ENCODE results near the gene AP1AR.
A peak's percentile ranks its signal among the peaks of the same experiment; 100 is the strongest.

The AP1AR gene

GRCh38 chr4:112289407-112290253 is 58.0 kb downstream of the AP1AR start:
- Histone ChIP-seq H3K4me3 (ENCODE audit: low read depth, low read length) (no peak overlapping the region), H2AFZ (ENCODE audit: insufficient read depth, low read length, poor library complexity) (no peak overlapping the region), H3K23ac (ENCODE audit: low read length) (no peak overlapping the region), H3K9me3 (ENCODE audit: insufficient read depth, low read depth, low read length) (no peaks in the 10 kb centered on the region), H3K14ac (ENCODE audit: low read length) (no peak overlapping the region), H3K4me1 (ENCODE audit: control insufficient read depth in 1 of 2, insufficient read depth in 2 of 2, low read length in 2 of 2) (peaks cover 3% of the 10 kb centered on the region in 2 experiments), H2AK5ac (ENCODE audit: low read length) (no peak overlapping the region), H2BK5ac (ENCODE audit: low read depth, low read length, poor library complexity) (no peak overlapping the region), H4K91ac (ENCODE audit: low read depth, low read length) (no peak overlapping the region), H3K27ac (ENCODE audit: low read depth, low read length) (no peak overlapping the region), H3K18ac (ENCODE audit: low read length) (no peak overlapping the region), H3K27me3 (ENCODE audit: insufficient read depth, low read length) (no peaks in the 10 kb centered on the region), H3K79me1 (ENCODE audit: low read length) (peaks cover 8% of the 10 kb centered on the region), H2BK12ac (ENCODE audit: low read length) (no peak overlapping the region), H3K36me3 (ENCODE audit: control insufficient read depth in 1 of 2, insufficient read depth in 2 of 2, low read length in 2 of 2) (no peaks in the 10 kb centered on the region), H4K12ac (ENCODE audit: low read depth, low read length) (no peak overlapping the region), H4K8ac (ENCODE audit: low read depth, low read length) (no peak overlapping the region), H3K4ac (ENCODE audit: low read depth, low read length) (no peak overlapping the region), H2BK120ac (ENCODE audit: insufficient read depth, low read length, poor library complexity) (no peak overlapping the region), H3K4me2 (ENCODE audit: low read length) (no peak overlapping the region), H3K79me2 (ENCODE audit: control insufficient read depth, insufficient read depth, low read length, poor library complexity) (peaks cover 2% of the 10 kb centered on the region), H3K9ac (ENCODE audit: low read length) (no peak overlapping the region)
- DNase-seq, result no peak
- WGBS (ENCODE audit: extremely low coverage, insufficient coverage, insufficient read length), result no CpG with 5 or more reads among the region's 10 CpGs

- H3K4me2 ChIP-seq (ENCODE audit: low read length), result no peak overlapping the region
- WGBS (ENCODE audit: extremely low coverage, insufficient coverage, insufficient read length), result no CpG with 5 or more reads among the region's 3 CpGs
- no peak overlapping the region for H3K14ac ChIP-seq (ENCODE audit: low read length)
- no peak for DNase-seq
- H2BK12ac ChIP-seq (ENCODE audit: low read length), result no peak overlapping the region
- no peak overlapping the region for H3K27ac ChIP-seq (ENCODE audit: low read depth, low read length)
- no peaks in the 10 kb centered on the region for H3K27me3 ChIP-seq (ENCODE audit: insufficient read depth, low read length)
- no peaks in the 10 kb centered on the region for H3K36me3 ChIP-seq (ENCODE audit: control insufficient read depth in 1 of 2, insufficient read depth in 2 of 2, low read length in 2 of 2)
- no peak overlapping the region for H4K8ac ChIP-seq (ENCODE audit: low read depth, low read length)
- no peaks in the 10 kb centered on the region for H3K9me3 ChIP-seq (ENCODE audit: insufficient read depth, low read depth, low read length)
- no peak overlapping the region for H3K4me3 ChIP-seq (ENCODE audit: low read depth, low read length)
- H2BK5ac ChIP-seq (ENCODE audit: low read depth, low read length, poor library complexity), result no peak overlapping the region
- peaks cover 2% of the 10 kb centered on the region for H3K79me2 ChIP-seq (ENCODE audit: control insufficient read depth, insufficient read depth, low read length, poor library complexity)
- H2AFZ ChIP-seq (ENCODE audit: insufficient read depth, low read length, poor library complexity), result no peak overlapping the region
- H3K79me1 ChIP-seq (ENCODE audit: low read length), result peaks cover 6% of the 10 kb centered on the region
- H3K4ac ChIP-seq (ENCODE audit: low read depth, low read length), result no peak overlapping the region
- H3K9ac ChIP-seq (ENCODE audit: low read length), result no peak overlapping the region
- H3K4me1 ChIP-seq (ENCODE audit: control insufficient read depth in 1 of 2, insufficient read depth in 2 of 2, low read length in 2 of 2), result no peaks in the 10 kb centered on the region
- H2AK5ac ChIP-seq (ENCODE audit: low read length), result no peak overlapping the region
- H3K23ac ChIP-seq (ENCODE audit: low read length), result no peak overlapping the region
- H2BK120ac ChIP-seq (ENCODE audit: insufficient read depth, low read length, poor library complexity), result no peak overlapping the region
- H4K91ac ChIP-seq (ENCODE audit: low read depth, low read length), result no peak overlapping the region
- H3K18ac ChIP-seq (ENCODE audit: low read length), result no peak overlapping the region
- no peak overlapping the region for H4K12ac ChIP-seq (ENCODE audit: low read depth, low read length)
These were observed 58.8 kb downstream of the AP1AR start for GRCh38 chr4:112290341-112290740.

GRCh38 chr4:112296949-112297880 is 65.6 kb downstream of the AP1AR start, which contains the start of gene ALPK1:
Gene ALPK1, plus strand, starts transcription at chr4:112297369.
- H2BK120ac ChIP-seq (ENCODE audit: insufficient read depth, low read length, poor library complexity), result no peak within 1 kb of the TSS

GRCh38 chr4:112299721-112300120 is 68.1 kb downstream of the AP1AR start:
- H2BK5ac ChIP-seq (ENCODE audit: low read depth, low read length, poor library complexity), result no peak overlapping the region
- H3K27me3 ChIP-seq (ENCODE audit: insufficient read depth, low read length), result no peaks in the 10 kb centered on the region
- H3K4ac ChIP-seq (ENCODE audit: low read depth, low read length), result no peak overlapping the region
- no peaks in the 10 kb centered on the region for H3K36me3 ChIP-seq (ENCODE audit: control insufficient read depth in 1 of 2, insufficient read depth in 2 of 2, low read length in 2 of 2)
- H4K91ac ChIP-seq (ENCODE audit: low read depth, low read length), result no peak overlapping the region
- H3K79me1 ChIP-seq (ENCODE audit: low read length), result no peaks in the 10 kb centered on the region
- WGBS (ENCODE audit: extremely low coverage, insufficient coverage, insufficient read length), result no CpG with 5 or more reads among the region's 4 CpGs
- no peak overlapping the region for H3K4me3 ChIP-seq (ENCODE audit: low read depth, low read length)
- H3K4me2 ChIP-seq (ENCODE audit: low read length), result no peak overlapping the region
- no peak overlapping the region for H3K27ac ChIP-seq (ENCODE audit: low read depth, low read length)
- DNase-seq, result no peak
- H2AFZ ChIP-seq (ENCODE audit: insufficient read depth, low read length, poor library complexity), result no peak overlapping the region
- H3K14ac ChIP-seq (ENCODE audit: low read length), result no peak overlapping the region
- no peaks in the 10 kb centered on the region for H3K9me3 ChIP-seq (ENCODE audit: insufficient read depth, low read depth, low read length)
- H4K8ac ChIP-seq (ENCODE audit: low read depth, low read length), result no peak overlapping the region
- H4K12ac ChIP-seq (ENCODE audit: low read depth, low read length), result no peak overlapping the region
- H3K4me1 ChIP-seq (ENCODE audit: control insufficient read depth in 1 of 2, insufficient read depth in 2 of 2, low read length in 2 of 2), result no peaks in the 10 kb centered on the region
- H3K18ac ChIP-seq (ENCODE audit: low read length), result no peak overlapping the region
- no peak overlapping the region for H3K9ac ChIP-seq (ENCODE audit: low read length)
- no peak overlapping the region for H3K23ac ChIP-seq (ENCODE audit: low read length)
- no peak overlapping the region for H2BK120ac ChIP-seq (ENCODE audit: insufficient read depth, low read length, poor library complexity)
- H3K79me2 ChIP-seq (ENCODE audit: control insufficient read depth, insufficient read depth, low read length, poor library complexity), result no peaks in the 10 kb centered on the region
- no peak overlapping the region for H2AK5ac ChIP-seq (ENCODE audit: low read length)
- H2BK12ac ChIP-seq (ENCODE audit: low read length), result no peak overlapping the region

More at GRCh38 chr4:112296949-112297880, 65.6 kb downstream of the AP1AR start, which contains the start of gene ALPK1:
- H2AK5ac ChIP-seq (ENCODE audit: low read length), result no peak within 1 kb of the TSS
- no peak within 1 kb of the TSS for H3K4me2 ChIP-seq (ENCODE audit: low read length)
- H2BK5ac ChIP-seq (ENCODE audit: low read depth, low read length, poor library complexity), result no peak within 1 kb of the TSS
- no peak within 1 kb of the TSS for H3K4me3 ChIP-seq (ENCODE audit: low read depth, low read length)
- H3K14ac ChIP-seq (ENCODE audit: low read length), result no peak within 1 kb of the TSS
- no peaks in the 10 kb centered on the region for H3K9me3 ChIP-seq (ENCODE audit: insufficient read depth, low read depth, low read length)
- no peak within 1 kb of the TSS for H4K8ac ChIP-seq (ENCODE audit: low read depth, low read length)
- WGBS (ENCODE audit: extremely low coverage, insufficient coverage, insufficient read length), result no CpG with 5 or more reads among the region's 4 CpGs
- H3K36me3 ChIP-seq (ENCODE audit: control insufficient read depth in 1 of 2, insufficient read depth in 2 of 2, low read length in 2 of 2), result no peaks in the 10 kb centered on the region
- no peak within 1 kb of the TSS for H4K91ac ChIP-seq (ENCODE audit: low read depth, low read length)
- no peak within 1 kb of the TSS for H3K9ac ChIP-seq (ENCODE audit: low read length)
- H3K23ac ChIP-seq (ENCODE audit: low read length), result no peak within 1 kb of the TSS
- no peaks in the 10 kb centered on the region for H3K79me2 ChIP-seq (ENCODE audit: control insufficient read depth, insufficient read depth, low read length, poor library complexity)
- no peaks in the 10 kb centered on the region for H3K79me1 ChIP-seq (ENCODE audit: low read length)
- H3K4me1 ChIP-seq (ENCODE audit: control insufficient read depth in 1 of 2, insufficient read depth in 2 of 2, low read length in 2 of 2), result no peaks in the 10 kb centered on the region
- H3K27me3 ChIP-seq (ENCODE audit: insufficient read depth, low read length), result no peaks in the 10 kb centered on the region
- no peak within 1 kb of the TSS for H3K18ac ChIP-seq (ENCODE audit: low read length)
- no peak within 1 kb of the TSS for H3K4ac ChIP-seq (ENCODE audit: low read depth, low read length)
- no peak within 1 kb of the TSS for H4K12ac ChIP-seq (ENCODE audit: low read depth, low read length)
- no peak within 1 kb of the TSS for H2AFZ ChIP-seq (ENCODE audit: insufficient read depth, low read length, poor library complexity)
- DNase-seq, result peak; percentile 48 to 88
- no peak within 1 kb of the TSS for H2BK12ac ChIP-seq (ENCODE audit: low read length)
- no peak within 1 kb of the TSS for H3K27ac ChIP-seq (ENCODE audit: low read depth, low read length)
